Measurements from ENCODE around the gene ZSWIM1.
A peak's percentile ranks its signal among the peaks of the same experiment; 100 is the strongest.
"Not testable (repeated sequence)": the region's sequence is repeated elsewhere in the genome, so short reads cannot be mapped to it uniquely, and the experiment has no call there.

Gene ZSWIM1

GRCh38 chr20:45857114-45857881 lies 23.7 kb upstream of the ZSWIM1 start, which contains the start of the genes ACOT8 and ZSWIM3:
ACOT8 (minus strand) TSS chr20:45857392; CDS start chr20:45857315, 77 bp downstream.
ZSWIM3 (plus strand) TSS chr20:45857614; CDS start chr20:45857826, 212 bp downstream.
- peak; percentile 62 to 91 for DNase-seq (ENCODE audit: low read depth in 2 of 2)

GRCh38 chr20:45857882-45858216 lies 23.2 kb upstream of the ZSWIM1 start:
- no peak for DNase-seq (ENCODE audit: low read depth in 2 of 2)

GRCh38 chr20:45859916-45860315 lies 21.1 kb upstream of the ZSWIM1 start:
- DNase-seq (ENCODE audit: low read depth in 2 of 2): no peak

- no peak for DNase-seq (ENCODE audit: low read depth in 2 of 2)
Observed at GRCh38 chr20:45860560-45861220, 20.3 kb upstream of the ZSWIM1 start.

- no peak for DNase-seq (ENCODE audit: low read depth in 2 of 2)
Observed at GRCh38 chr20:45861221-45862075, 19.6 kb upstream of the ZSWIM1 start.

GRCh38 chr20:45863543-45864470 lies 17.2 kb upstream of the ZSWIM1 start:
- no peak for DNase-seq (ENCODE audit: low read depth in 2 of 2)

GRCh38 chr20:45866454-45866853 lies 14.6 kb upstream of the ZSWIM1 start:
- no peak for DNase-seq (ENCODE audit: low read depth in 2 of 2)

- no peak for DNase-seq (ENCODE audit: low read depth in 2 of 2)
Observed at GRCh38 chr20:45867136-45867818, 13.8 kb upstream of the ZSWIM1 start.

GRCh38 chr20:45867819-45868176 lies 13.2 kb upstream of the ZSWIM1 start:
- no peak for DNase-seq (ENCODE audit: low read depth in 2 of 2)

GRCh38 chr20:45872626-45873025 lies 8.4 kb upstream of the ZSWIM1 start:
- DNase-seq (ENCODE audit: low read depth in 2 of 2): no peak

- no peak for DNase-seq (ENCODE audit: low read depth in 2 of 2)
Observed at GRCh38 chr20:45873409-45874103, 7.5 kb upstream of the ZSWIM1 start.

- not testable (repeated sequence) for DNase-seq (ENCODE audit: low read depth in 2 of 2)
Observed at GRCh38 chr20:45874104-45874481, 6.9 kb upstream of the ZSWIM1 start.

GRCh38 chr20:45874576-45874975 lies 6.5 kb upstream of the ZSWIM1 start:
- no peak for DNase-seq (ENCODE audit: low read depth in 2 of 2)

GRCh38 chr20:45878076-45878761 lies 2.8 kb upstream of the ZSWIM1 start:
- no peak for DNase-seq (ENCODE audit: low read depth in 2 of 2)

- DNase-seq (ENCODE audit: low read depth in 2 of 2): no peak
Observed at GRCh38 chr20:45882469-45883099, 1.6 kb downstream of the ZSWIM1 start.

GRCh38 chr20:45883100-45883469 lies 2.1 kb downstream of the ZSWIM1 start:
- DNase-seq (ENCODE audit: low read depth in 2 of 2): no peak

- DNase-seq (ENCODE audit: low read depth in 2 of 2): no peak
Observed at GRCh38 chr20:45886590-45887345, 5.7 kb downstream of the ZSWIM1 start.

- DNase-seq (ENCODE audit: low read depth in 2 of 2): no peak
Observed at GRCh38 chr20:45887346-45887715, 6.3 kb downstream of the ZSWIM1 start, which contains the start of gene SPATA25. SPATA25 (minus strand) TSS chr20:45887622; CDS start chr20:45887590, 32 bp downstream.

Data from stimulated activated CD4-positive, alpha-beta T cell treated with anti-CD3 and anti-CD28 coated beads, Interleukin-1b, Interleukin-23, amount 100 ng/mL, for 4 hours (primary cell).